GM23338 (cell line): ENCODE results near the gene HSPA1A. TPM values are rescaled to one million over a fixed set of nuclear protein-coding genes. Genes with fewer than 3 reads are reported as not detected.
A peak's percentile ranks its signal among the peaks of the same experiment; 100 is the strongest.
"Not testable (repeated sequence)": the region's sequence is repeated elsewhere in the genome, so short reads cannot be mapped to it uniquely, and the experiment has no call there.

ENCODE experiments used
- ATAC-seq: fragments of 200-7000 bp; cut with Tn5 transposase; 3 replicates; pipeline ENCODE4 v1.9.1; 2020
- DNase-seq: peaks from one replicate; pipeline ENCODE4 v3.0.0-alpha.2; 2015; ENCODE audit warnings: low spot score
- H2AFZ ChIP-seq: fragments of 200-600 bp; sonication (generic); 2 replicates; pipeline ENCODE4 v1.8.0; 2016; ENCODE audit warnings: antibody characterized with exemption, mild to moderate bottlenecking, moderate library complexity
- H3F3A ChIP-seq: fragments of 200-600 bp; sonication (generic); replicated peaks from 2 replicates; pipeline ENCODE4 v1.8.0; 2017; ENCODE audit warnings: antibody characterized with exemption, mixed run types, low read depth
- H3K27ac ChIP-seq: fragments of 200-600 bp; sonication (generic); 2 replicates; pipeline ENCODE4 v1.6.1; 2016; ENCODE audit warnings: low read depth
- H3K27me3 ChIP-seq: fragments of 200-600 bp; sonication (generic); 2 replicates; pipeline ENCODE4 v1.8.0; 2016; ENCODE audit warnings: mild to moderate bottlenecking, mixed run types, moderate library complexity; ENCODE audit not compliant: insufficient read depth
- H3K36me3 ChIP-seq: fragments of 200-600 bp; sonication (generic); 2 replicates; pipeline ENCODE4 v1.8.0; 2016; ENCODE audit warnings: mild to moderate bottlenecking; ENCODE audit not compliant: insufficient read depth
- H3K4me1 ChIP-seq: fragments of 200-600 bp; sonication (generic); 2 replicates; pipeline ENCODE4 v1.8.0; 2016; ENCODE audit warnings: mild to moderate bottlenecking, moderate library complexity; ENCODE audit not compliant: insufficient read depth
- H3K4me2 ChIP-seq: fragments of 200-600 bp; sonication (generic); 2 replicates; pipeline ENCODE4 v1.7.1; 2017; ENCODE audit warnings: mixed run types
- H3K4me3 ChIP-seq: fragments of 200-600 bp; sonication (generic); 2 replicates; pipeline ENCODE4 v1.6.1; 2016; ENCODE audit warnings: mixed run types
- H3K79me2 ChIP-seq: fragments of 200-600 bp; sonication (generic); replicated peaks from 2 replicates; pipeline ENCODE4 v1.8.0; 2017; ENCODE audit warnings: mild to moderate bottlenecking; ENCODE audit not compliant: insufficient read depth
- H3K9me2 ChIP-seq: fragments of 200-600 bp; sonication (generic); 2 replicates; pipeline ENCODE4 v1.8.0; 2017; ENCODE audit not compliant: insufficient read depth
- H4K20me1 ChIP-seq: fragments of 200-600 bp; sonication (generic); replicated peaks from 2 replicates; pipeline ENCODE4 v1.8.0; 2017; ENCODE audit warnings: mild to moderate bottlenecking; ENCODE audit not compliant: insufficient read depth
- H3K27ac Mint-ChIP-seq: 2 replicates; pipeline ENCODE4 v1.8.0; 2020; ENCODE audit warnings: inconsistent platforms, mild to moderate bottlenecking, moderate library complexity, mixed read lengths
- H3K27me3 Mint-ChIP-seq: 3 replicates; pipeline ENCODE4 v1.8.0; 2022; ENCODE audit warnings: low read depth, mild to moderate bottlenecking, moderate library complexity, mixed read lengths, inconsistent platforms; ENCODE audit not compliant: insufficient read depth, poor library complexity
- H3K36me3 Mint-ChIP-seq: 3 replicates; pipeline ENCODE4 v1.8.0; 2021; ENCODE audit warnings: low read depth, mild to moderate bottlenecking, inconsistent platforms, moderate library complexity, mixed read lengths
- H3K4me1 Mint-ChIP-seq: 3 replicates; pipeline ENCODE4 v1.8.0; 2020; ENCODE audit warnings: mild to moderate bottlenecking, inconsistent platforms, mixed read lengths
- H3K4me3 Mint-ChIP-seq: 3 replicates; pipeline ENCODE4 v1.8.0; 2021; ENCODE audit warnings: moderate library complexity, mild to moderate bottlenecking, inconsistent platforms, mixed read lengths
- H3K9me3 Mint-ChIP-seq: 3 replicates; pipeline ENCODE4 v1.8.0; 2020; ENCODE audit warnings: moderate library complexity, mild to moderate bottlenecking, inconsistent platforms, mixed read lengths
- EZH2 ChIP-seq: fragments of 200-600 bp; sonication (generic); IDR thresholded peaks from one replicate; pipeline ENCODE4 v1.8.0; 2017; ENCODE audit warnings: antibody characterized with exemption, mild to moderate bottlenecking, low read depth; ENCODE audit not compliant: unreplicated experiment
- POLR2AphosphoS5 ChIP-seq: IDR thresholded peaks from 2 replicates; pipeline ENCODE4 v1.6.1; 2016; ENCODE audit warnings: antibody characterized with exemption, low read depth
- ZNF331 ChIP-seq: fragments of 250-450 bp; sonication (Bioruptor Pico); IDR thresholded peaks from 2 replicates; pipeline ENCODE4 v1.5.0; 2020; ENCODE audit warnings: low read depth, mild to moderate bottlenecking, moderate library complexity
- polyA plus RNA-seq: library from polyadenylated mRNA; unstranded; fragments of >200 nt; fragmentation: Nextera tagmentation; extraction: Ambion mirVana; gene quantifications from 2 replicates; pipeline ENCODE4 v1.2.1, GENCODE V29; 2016
- total RNA-seq: library from RNA; depleted of rRNA; stranded (reverse); fragments of >200 nt; shearing (Covaris generic); gene quantifications from 2 replicates; pipeline ENCODE4 v1.2.3, GENCODE V29; 2014
- TF ChIP-seq, protein P1 (sequence below), 2 experiments: fragments of 200-600 bp in 1 of 2; sonication (generic) in 1 of 2; conservative IDR thresholded peaks; 2 replicates each; pipeline versions ENCODE4 v1.5.1 to v1.6.1; 2016 to 2017; ENCODE audit warnings: antibody characterized with exemption in 2 of 2, low read depth in 2 of 2, mild to moderate bottlenecking in 2 of 2, moderate library complexity in 1 of 2
- TF ChIP-seq, protein P2 (sequence below): IDR thresholded peaks from 2 replicates; pipeline ENCODE4 v1.6.1; 2016; ENCODE audit warnings: antibody characterized with exemption

HSPA1A gene
- total and polyA plus RNA-seq, 2 experiments from 2014 or later, result 36.1 to 57.1 TPM

DNA sequence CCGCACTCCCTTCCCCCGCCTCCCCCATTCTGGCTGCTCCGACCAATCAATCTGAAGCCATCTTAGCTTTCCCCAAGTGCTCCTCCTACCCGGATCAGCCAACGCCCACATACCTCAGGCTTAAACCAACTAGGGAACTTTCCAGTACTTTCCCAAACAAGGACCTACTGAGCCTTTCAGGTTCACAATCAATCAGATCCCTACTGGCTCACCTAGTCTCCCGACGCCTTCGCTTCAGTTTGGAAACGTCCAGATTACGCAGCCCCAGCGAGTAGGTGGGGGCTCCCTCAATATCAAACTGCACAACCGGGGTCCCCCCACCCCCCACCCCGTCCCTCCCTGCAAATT, 692 bp upstream of the HSPA1A start:
- peak overlapping the region; percentile 95 for H3K27ac ChIP-seq
- H3K27me3 ChIP-seq, result no peaks in the 10 kb centered on the region
- H3K79me2 ChIP-seq, result peaks cover 17% of the 10 kb centered on the region
- H3K9me2 ChIP-seq, result no peaks in the 10 kb centered on the region
- H3F3A ChIP-seq, result 0 out of 2 replicates have a peak, but pooled peaks cover 6% of the 10 kb centered on the region
- Mint-ChIP-seq H3K27ac (peak overlapping the region; percentile 99), H3K4me3 (peak overlapping the region; percentile 89), H3K27me3 (peaks cover 29% of the 10 kb centered on the region), H3K36me3 (peaks cover 9% of the 10 kb centered on the region; the same call in 2 of the 3 replicates), H3K4me1 (peaks cover 19% of the 10 kb centered on the region), H3K9me3 (peaks cover 10% of the 10 kb centered on the region; the same call in 2 of the 3 replicates)
- no peak overlapping the region; the same call in 1 of the 2 replicates for H2AFZ ChIP-seq
- peak overlapping the region; percentile 86 for H3K4me2 ChIP-seq
- DNase-seq (peak; percentile 99), ATAC-seq (peak; percentile 77)
- peaks cover 25% of the 10 kb centered on the region for H3K4me1 ChIP-seq
- peaks cover 9% of the 10 kb centered on the region; the same call in 1 of the 2 replicates for H4K20me1 ChIP-seq
- TF ChIP-seq ZNF331 (CRISPR knock-in tag), result no peak
- TF ChIP-seq, protein P1, sequence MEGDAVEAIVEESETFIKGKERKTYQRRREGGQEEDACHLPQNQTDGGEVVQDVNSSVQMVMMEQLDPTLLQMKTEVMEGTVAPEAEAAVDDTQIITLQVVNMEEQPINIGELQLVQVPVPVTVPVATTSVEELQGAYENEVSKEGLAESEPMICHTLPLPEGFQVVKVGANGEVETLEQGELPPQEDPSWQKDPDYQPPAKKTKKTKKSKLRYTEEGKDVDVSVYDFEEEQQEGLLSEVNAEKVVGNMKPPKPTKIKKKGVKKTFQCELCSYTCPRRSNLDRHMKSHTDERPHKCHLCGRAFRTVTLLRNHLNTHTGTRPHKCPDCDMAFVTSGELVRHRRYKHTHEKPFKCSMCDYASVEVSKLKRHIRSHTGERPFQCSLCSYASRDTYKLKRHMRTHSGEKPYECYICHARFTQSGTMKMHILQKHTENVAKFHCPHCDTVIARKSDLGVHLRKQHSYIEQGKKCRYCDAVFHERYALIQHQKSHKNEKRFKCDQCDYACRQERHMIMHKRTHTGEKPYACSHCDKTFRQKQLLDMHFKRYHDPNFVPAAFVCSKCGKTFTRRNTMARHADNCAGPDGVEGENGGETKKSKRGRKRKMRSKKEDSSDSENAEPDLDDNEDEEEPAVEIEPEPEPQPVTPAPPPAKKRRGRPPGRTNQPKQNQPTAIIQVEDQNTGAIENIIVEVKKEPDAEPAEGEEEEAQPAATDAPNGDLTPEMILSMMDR (conservative IDR thresholded peaks at IDR 0.05; ENCODE audit: low read depth in 2 of 2), result no peak
- peak; percentile 44 for TF ChIP-seq POLR2AphosphoS5
- TF ChIP-seq, protein P2, sequence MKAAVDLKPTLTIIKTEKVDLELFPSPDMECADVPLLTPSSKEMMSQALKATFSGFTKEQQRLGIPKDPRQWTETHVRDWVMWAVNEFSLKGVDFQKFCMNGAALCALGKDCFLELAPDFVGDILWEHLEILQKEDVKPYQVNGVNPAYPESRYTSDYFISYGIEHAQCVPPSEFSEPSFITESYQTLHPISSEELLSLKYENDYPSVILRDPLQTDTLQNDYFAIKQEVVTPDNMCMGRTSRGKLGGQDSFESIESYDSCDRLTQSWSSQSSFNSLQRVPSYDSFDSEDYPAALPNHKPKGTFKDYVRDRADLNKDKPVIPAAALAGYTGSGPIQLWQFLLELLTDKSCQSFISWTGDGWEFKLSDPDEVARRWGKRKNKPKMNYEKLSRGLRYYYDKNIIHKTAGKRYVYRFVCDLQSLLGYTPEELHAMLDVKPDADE, result no peak
- no peak for TF ChIP-seq EZH2
- peak overlapping the region; percentile 63 for H3K4me3 ChIP-seq
- H3K36me3 ChIP-seq, result no peaks in the 10 kb centered on the region

DNA sequence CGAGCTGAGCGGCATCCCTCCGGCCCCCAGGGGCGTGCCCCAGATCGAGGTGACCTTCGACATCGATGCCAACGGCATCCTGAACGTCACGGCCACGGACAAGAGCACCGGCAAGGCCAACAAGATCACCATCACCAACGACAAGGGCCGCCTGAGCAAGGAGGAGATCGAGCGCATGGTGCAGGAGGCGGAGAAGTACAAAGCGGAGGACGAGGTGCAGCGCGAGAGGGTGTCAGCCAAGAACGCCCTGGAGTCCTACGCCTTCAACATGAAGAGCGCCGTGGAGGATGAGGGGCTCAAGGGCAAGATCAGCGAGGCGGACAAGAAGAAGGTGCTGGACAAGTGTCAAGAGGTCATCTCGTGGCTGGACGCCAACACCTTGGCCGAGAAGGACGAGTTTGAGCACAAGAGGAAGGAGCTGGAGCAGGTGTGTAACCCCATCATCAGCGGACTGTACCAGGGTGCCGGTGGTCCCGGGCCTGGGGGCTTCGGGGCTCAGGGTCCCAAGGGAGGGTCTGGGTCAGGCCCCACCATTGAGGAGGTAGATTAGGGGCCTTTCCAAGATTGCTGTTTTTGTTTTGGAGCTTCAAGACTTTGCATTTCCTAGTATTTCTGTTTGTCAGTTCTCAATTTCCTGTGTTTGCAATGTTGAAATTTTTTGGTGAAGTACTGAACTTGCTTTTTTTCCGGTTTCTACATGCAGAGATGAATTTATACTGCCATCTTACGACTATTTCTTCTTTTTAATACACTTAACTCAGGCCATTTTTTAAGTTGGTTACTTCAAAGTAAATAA, 2.0 kb downstream of the HSPA1A start:
- not testable (repeated sequence) for H3K36me3 Mint-ChIP-seq, H3K9me2 ChIP-seq, H2AFZ ChIP-seq, H3K27ac ChIP-seq, H3K27ac Mint-ChIP-seq, DNase-seq, H3K9me3 Mint-ChIP-seq, H3K36me3 ChIP-seq, H3K27me3 ChIP-seq, H4K20me1 ChIP-seq, ATAC-seq
- H3K4me1 Mint-ChIP-seq, result peaks cover 25% of the 10 kb centered on the region
- Histone ChIP-seq H3K79me2 (peaks cover 17% of the 10 kb centered on the region), H3K4me1 (peaks cover 32% of the 10 kb centered on the region), H3F3A (peaks cover 14% of the 10 kb centered on the region), H3K4me3 (peak overlapping the region; percentile 47), H3K4me2 (peak overlapping the region; percentile 74)
- H3K4me3 Mint-ChIP-seq, result peak overlapping the region; percentile 65
- H3K27me3 Mint-ChIP-seq, result peaks cover 33% of the 10 kb centered on the region

DNA sequence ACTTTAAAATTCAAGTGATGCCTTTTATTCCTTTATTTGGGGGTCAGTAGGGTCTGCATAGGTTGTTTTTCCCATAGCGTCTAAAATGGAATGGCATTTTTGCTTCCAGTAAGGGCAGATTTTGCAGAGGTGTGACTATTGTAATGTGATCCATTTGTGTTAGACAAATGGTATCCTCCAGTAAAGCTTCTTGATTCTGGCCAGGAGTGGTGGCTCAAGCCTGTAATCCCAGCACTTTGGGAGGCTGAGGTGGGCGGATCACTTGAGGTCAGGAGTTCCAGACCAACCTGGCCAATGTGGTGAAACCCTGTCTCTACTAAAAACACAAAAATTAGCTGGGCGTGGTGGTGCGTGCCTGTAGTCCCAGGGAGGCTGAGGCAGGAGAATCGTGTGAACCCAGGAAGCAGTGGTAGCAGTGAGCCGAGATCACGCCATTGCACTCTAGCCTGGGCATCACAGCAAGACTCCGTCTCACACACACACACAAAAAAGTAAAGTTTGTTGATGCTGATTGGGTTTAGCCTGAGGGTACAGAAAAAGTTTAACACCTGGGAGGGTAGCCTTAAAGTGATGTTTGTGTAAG, 2.7 kb downstream of the HSPA1A start:
- H2AFZ ChIP-seq, H3K27ac ChIP-seq, H3K36me3 Mint-ChIP-seq, H3K9me3 Mint-ChIP-seq, H3K36me3 ChIP-seq, H3K27ac Mint-ChIP-seq, H4K20me1 ChIP-seq, DNase-seq, H3K9me2 ChIP-seq, H3K27me3 ChIP-seq, ATAC-seq: not testable (repeated sequence)
- peaks cover 18% of the 10 kb centered on the region for H3F3A ChIP-seq
- H3K4me3 ChIP-seq, result peak overlapping the region; percentile 47
- peaks cover 19% of the 10 kb centered on the region for H3K79me2 ChIP-seq
- H3K4me2 ChIP-seq, result peak overlapping the region; percentile 74
- H3K4me1 ChIP-seq, result peaks cover 39% of the 10 kb centered on the region
- peak overlapping the region; percentile 65 for H3K4me3 Mint-ChIP-seq
- H3K4me1 Mint-ChIP-seq, result peaks cover 31% of the 10 kb centered on the region
- peaks cover 33% of the 10 kb centered on the region for H3K27me3 Mint-ChIP-seq
